ENCODE data around the gene DPP6. TPM values are rescaled to one million over a fixed set of nuclear protein-coding genes. Genes with fewer than 3 reads are reported as not detected.
"Not testable (repeated sequence)": the region's sequence is repeated elsewhere in the genome, so short reads cannot be mapped to it uniquely, and the experiment has no call there.

DPP6 gene
- total RNA-seq, 1 experiment from 2014 or later = not detected

DNA sequence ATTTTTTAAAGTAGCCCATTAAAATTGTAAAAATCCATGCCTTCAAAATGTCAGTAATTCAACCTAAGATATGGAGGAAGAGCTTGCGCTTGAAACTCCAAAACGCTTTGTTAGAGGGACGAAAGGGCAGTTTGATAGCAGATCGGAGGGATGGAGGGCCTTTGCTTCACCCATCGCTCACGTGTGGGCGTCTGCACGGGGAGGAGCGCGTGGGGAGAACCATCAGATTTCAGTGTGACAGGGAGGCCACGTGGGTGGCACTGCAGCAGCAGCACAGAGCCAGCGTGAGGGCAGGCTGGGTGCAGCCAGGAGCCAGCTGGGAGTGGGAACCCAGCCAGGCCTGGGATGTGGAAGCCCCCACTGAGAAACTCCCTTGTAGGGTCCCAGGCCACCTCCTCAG is 625.3 kb downstream of the DPP6 start:
- Histone ChIP-seq H3K4me3 (no peak overlapping the region), H3K36me3 (no peaks in the 10 kb centered on the region), H3K9me3 (no peaks in the 10 kb centered on the region), H3K27me3 (no peaks in the 10 kb centered on the region)
- no peak for DNase-seq

- H3K27me3 ChIP-seq, H3K9me3 ChIP-seq, H3K4me3 ChIP-seq, DNase-seq, H3K36me3 ChIP-seq: not testable (repeated sequence)
Observed at GRCh38 chr7:154678001-154678550, 625.9 kb downstream of the DPP6 start.

DNA sequence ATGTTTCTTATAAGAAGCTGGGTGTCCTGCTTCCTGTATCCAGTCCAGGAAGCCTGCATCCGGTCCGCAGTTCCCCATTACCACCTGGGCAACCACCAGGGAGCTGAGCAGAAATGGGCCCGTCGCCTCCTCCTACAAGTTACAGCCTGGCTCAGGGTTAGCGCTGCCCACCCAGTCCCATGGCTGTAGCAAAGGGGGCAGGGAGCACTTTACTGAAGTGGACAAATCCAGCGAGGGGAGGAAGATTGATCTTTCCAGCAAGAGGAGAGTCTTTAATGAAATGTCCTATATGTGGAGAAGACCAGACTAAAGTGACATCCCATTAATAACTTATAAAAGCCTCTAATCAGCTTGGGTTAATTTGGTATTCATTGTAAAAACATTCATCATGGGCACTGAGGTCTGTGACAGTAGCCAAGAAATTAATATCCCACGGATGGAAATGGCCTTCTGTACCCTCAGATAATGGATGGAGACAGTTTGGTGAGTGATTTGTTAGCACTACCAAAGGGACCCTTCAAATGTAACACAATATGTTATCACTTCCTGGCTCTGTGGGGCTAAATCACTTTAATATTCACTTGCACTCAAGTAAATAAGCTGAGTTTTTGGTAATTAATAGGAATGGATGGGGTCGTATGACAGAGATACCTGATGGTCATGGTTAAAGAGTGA is 627.3 kb downstream of the DPP6 start:
- no peak overlapping the region for H3K4me3 ChIP-seq
- no peaks in the 10 kb centered on the region for H3K9me3 ChIP-seq
- no peak for DNase-seq
- H3K36me3 ChIP-seq = no peaks in the 10 kb centered on the region
- no peaks in the 10 kb centered on the region for H3K27me3 ChIP-seq

- no peak overlapping the region for H3K4me3 ChIP-seq
- no peaks in the 10 kb centered on the region for H3K9me3 ChIP-seq
- no peaks in the 10 kb centered on the region for H3K27me3 ChIP-seq
- no peak for DNase-seq
- no peaks in the 10 kb centered on the region for H3K36me3 ChIP-seq
Observed at GRCh38 chr7:154680894-154681659, 628.9 kb downstream of the DPP6 start.

DNA sequence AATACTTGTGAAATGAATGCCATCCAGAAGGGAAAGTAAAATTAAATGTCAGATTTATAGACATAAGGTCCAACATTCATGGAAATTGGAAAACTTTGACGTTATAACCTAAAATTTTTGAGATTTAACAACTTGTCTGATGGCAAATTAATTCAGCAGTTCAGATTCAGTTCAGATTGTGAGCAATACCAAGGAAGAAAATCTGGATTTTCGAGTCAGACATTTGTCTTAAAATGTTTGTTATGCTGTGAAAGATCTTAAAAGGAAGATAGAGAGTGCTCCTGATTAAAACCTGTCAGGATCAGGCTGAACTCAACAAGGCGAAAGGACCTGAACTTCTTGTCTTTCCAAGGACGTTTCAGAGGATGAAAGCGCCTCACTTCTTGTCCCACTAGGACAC is 629.8 kb downstream of the DPP6 start:
- DNase-seq = no peak

DNA sequence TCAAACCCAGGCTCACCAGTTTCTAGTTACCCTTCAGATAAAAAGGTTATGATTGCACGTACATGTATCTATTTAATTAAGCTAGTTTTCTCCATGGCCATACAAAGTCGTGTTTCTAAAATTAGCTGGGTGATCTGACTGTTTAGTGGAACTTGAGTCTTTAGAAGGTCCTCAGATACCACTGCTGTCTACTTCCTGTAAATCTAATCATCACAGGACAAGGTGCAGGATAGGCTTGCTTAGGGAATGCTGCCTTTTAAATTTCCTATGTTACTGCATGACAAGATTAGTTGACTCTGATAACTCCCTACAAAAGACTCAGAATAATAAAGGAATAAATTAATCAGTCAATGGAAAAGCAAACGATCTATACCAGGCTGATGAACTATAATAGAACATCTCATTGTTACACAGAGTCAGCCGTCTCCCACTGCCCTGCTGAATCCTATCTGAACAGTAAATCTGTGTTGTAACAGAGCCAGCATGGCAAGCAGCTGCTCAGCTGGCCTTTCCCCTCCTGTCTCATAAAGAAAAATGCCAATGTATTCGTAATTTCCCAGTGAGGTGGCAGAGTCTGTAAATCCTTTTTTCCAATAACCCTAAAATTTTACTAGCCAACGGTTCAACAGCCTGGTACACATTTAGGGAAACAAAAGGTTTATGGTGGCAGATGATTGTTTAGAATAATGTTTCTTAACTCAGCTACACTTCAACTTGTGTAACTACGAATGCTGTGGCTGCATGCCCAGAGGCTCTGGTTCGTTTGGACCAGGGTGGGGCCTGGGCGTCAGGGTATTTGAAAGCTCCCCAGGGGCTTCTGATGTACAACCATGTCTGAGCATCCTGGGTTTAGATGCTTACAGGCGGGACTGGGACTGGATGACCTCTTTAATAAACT is 632.7 kb downstream of the DPP6 start:
- H3K4me3 ChIP-seq = no peak overlapping the region
- H3K9me3 ChIP-seq = no peaks in the 10 kb centered on the region
- H3K27me3 ChIP-seq = no peaks in the 10 kb centered on the region
- DNase-seq = no peak
- H3K36me3 ChIP-seq = no peaks in the 10 kb centered on the region

More for the DNA sequence above, 629.8 kb downstream of the DPP6 start:
- no peaks in the 10 kb centered on the region for H3K9me3 ChIP-seq
- no peak overlapping the region for H3K4me3 ChIP-seq
- H3K27me3 ChIP-seq = no peaks in the 10 kb centered on the region
- H3K36me3 ChIP-seq = no peaks in the 10 kb centered on the region

DNA sequence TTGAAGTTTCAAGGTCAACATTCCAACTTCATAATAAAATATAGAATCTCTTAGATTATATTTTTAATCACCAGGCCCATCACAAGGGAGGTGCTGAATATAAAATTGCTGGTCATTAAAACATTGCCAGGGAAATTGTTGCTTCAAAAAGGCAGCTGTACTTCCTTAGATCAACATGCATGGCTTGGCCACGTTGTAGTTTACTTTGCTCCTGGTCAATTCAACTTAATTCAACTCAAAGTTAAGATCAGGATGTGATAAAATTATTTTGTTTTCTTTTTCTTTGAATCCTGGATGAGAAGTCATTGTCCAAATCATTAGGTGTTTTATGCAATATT is 633.3 kb downstream of the DPP6 start:
- Histone ChIP-seq H3K4me3 (no peak overlapping the region), H3K36me3 (no peaks in the 10 kb centered on the region), H3K9me3 (no peaks in the 10 kb centered on the region), H3K27me3 (no peaks in the 10 kb centered on the region)
- DNase-seq = no peak

- Histone ChIP-seq H3K27me3 (no peaks in the 10 kb centered on the region), H3K4me3 (no peak overlapping the region), H3K9me3 (no peaks in the 10 kb centered on the region), H3K36me3 (no peaks in the 10 kb centered on the region)
- no peak for DNase-seq
Observed at GRCh38 chr7:154686305-154686704, 634.1 kb downstream of the DPP6 start.

DNA sequence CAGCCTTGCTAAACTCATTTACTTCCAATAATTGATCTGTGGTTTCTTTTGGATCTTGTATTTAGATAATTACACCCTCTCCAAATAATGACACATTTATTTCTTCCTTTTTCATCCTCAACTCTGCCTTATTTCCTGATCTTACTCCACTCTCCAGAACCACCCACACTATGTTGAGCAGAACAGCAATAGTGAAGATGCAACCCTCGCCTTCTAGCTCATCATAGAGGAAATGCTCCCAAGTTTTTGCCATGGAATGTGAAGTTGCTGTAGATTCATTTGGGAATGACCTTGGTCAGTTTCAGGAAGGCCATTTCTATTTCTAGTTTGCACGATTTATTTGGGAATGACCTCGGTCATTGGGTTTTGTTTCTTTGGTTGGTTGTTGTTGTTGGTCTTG is 636.8 kb downstream of the DPP6 start:
- no peaks in the 10 kb centered on the region for H3K27me3 ChIP-seq
- DNase-seq = no peak
- H3K36me3 ChIP-seq = no peaks in the 10 kb centered on the region
- H3K4me3 ChIP-seq = no peak overlapping the region
- H3K9me3 ChIP-seq = no peaks in the 10 kb centered on the region

DNA sequence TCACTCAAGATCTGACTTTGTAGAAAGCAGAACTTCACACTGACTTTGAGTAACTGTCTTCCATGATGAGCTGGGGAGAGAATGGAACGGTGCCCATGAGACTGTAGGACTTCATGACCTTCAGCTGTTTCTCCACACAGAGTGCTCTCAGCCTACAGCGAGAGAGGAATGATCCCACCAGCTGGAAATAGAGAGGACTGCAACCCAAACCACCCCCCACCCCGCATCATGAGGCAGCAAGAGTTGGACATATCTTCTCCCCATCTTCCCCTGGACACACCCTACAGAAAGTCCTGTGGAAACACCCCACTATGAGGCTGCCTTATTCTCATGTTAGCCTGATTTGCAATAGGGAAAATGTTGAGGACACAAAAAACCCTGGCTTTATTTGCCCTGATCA is 638.2 kb downstream of the DPP6 start:
- no peak overlapping the region for H3K4me3 ChIP-seq
- DNase-seq = no peak
- H3K9me3 ChIP-seq = no peaks in the 10 kb centered on the region
- H3K27me3 ChIP-seq = no peaks in the 10 kb centered on the region
- no peaks in the 10 kb centered on the region for H3K36me3 ChIP-seq

DNA sequence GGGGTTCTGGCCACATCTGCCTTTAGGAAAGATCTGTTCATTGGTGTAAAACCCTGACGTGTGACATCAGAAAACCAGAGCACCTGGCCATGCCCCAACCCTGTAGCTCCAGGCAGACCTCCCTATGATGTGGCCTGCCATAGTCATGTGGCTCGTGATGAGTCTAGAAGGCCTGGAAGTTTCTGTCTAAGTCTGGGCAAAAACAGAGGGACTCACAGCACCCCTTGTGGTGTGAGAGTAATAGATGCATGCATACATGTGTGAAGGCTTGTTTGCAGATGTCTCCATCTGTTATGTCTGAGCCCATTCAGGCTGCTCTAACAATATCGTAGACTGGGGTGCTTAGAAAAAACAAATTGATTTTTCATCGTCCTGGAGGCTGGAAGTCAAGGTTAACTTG is 641.5 kb downstream of the DPP6 start:
- no peak overlapping the region for H3K4me3 ChIP-seq
- H3K27me3 ChIP-seq = no peaks in the 10 kb centered on the region
- H3K9me3 ChIP-seq = no peaks in the 10 kb centered on the region
- H3K36me3 ChIP-seq = no peaks in the 10 kb centered on the region
- no peak for DNase-seq

GRCh38 chr7:154695836-154696235 is 643.6 kb downstream of the DPP6 start:
- H3K9me3 ChIP-seq = no peaks in the 10 kb centered on the region
- H3K4me3 ChIP-seq = no peak overlapping the region
- no peaks in the 10 kb centered on the region for H3K36me3 ChIP-seq
- no peaks in the 10 kb centered on the region for H3K27me3 ChIP-seq
- no peak for DNase-seq

GRCh38 chr7:154696556-154696955 is 644.4 kb downstream of the DPP6 start:
- H3K9me3 ChIP-seq = no peaks in the 10 kb centered on the region
- DNase-seq = no peak
- no peaks in the 10 kb centered on the region for H3K36me3 ChIP-seq
- no peaks in the 10 kb centered on the region for H3K27me3 ChIP-seq
- no peak overlapping the region for H3K4me3 ChIP-seq

DNA sequence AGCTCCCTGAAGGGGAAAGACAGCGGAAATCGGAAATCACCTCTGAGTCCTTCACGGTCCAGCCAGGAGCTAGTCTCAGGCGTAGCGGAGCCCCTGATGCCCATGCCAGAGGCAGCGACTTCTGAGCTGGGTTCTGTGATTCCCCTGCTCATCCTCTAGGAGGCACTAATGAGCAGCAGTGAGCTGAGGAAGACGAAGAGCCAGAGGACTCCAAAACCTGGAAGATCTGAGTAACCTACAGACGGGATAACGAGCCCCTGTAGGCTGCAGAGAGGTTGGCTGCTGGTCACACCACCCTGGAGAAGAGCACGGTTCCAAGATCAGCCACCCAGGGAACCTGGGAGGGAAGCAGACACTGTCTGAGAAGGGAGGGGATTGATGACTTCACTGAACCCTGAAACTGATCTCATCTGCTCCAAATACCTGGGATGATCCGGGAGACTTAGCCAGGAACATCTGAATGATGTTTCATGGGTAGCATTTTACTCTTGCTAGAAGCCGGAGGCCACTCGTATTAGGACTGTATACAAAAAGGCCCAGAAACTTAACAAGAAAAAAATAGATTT is 646.6 kb downstream of the DPP6 start:
- Histone ChIP-seq H3K36me3 (no peaks in the 10 kb centered on the region), H3K4me3 (no peak overlapping the region), H3K9me3 (no peaks in the 10 kb centered on the region), H3K27me3 (no peaks in the 10 kb centered on the region)
- DNase-seq = no peak

- Histone ChIP-seq H3K36me3 (no peaks in the 10 kb centered on the region), H3K27me3 (no peaks in the 10 kb centered on the region), H3K4me3 (no peak overlapping the region), H3K9me3 (no peaks in the 10 kb centered on the region)
- peak; percentile 9 for DNase-seq
Observed at GRCh38 chr7:154699417-154699816, 647.2 kb downstream of the DPP6 start.

GRCh38 chr7:154709840-154710520 is 657.8 kb downstream of the DPP6 start:
- H3K36me3 ChIP-seq = no peaks in the 10 kb centered on the region
- H3K27me3 ChIP-seq = no peaks in the 10 kb centered on the region
- no peaks in the 10 kb centered on the region for H3K9me3 ChIP-seq
- no peak overlapping the region for H3K4me3 ChIP-seq
- no peak for DNase-seq
